ENCODE measurements around the gene SEPTIN10. TPM values are rescaled to one million over a fixed set of nuclear protein-coding genes. Genes with fewer than 3 reads are reported as not detected.

SEPTIN10 gene
- total and polyA plus RNA-seq, 2 experiments from 2014 or later: 52.3 to 85.1 TPM

DNA sequence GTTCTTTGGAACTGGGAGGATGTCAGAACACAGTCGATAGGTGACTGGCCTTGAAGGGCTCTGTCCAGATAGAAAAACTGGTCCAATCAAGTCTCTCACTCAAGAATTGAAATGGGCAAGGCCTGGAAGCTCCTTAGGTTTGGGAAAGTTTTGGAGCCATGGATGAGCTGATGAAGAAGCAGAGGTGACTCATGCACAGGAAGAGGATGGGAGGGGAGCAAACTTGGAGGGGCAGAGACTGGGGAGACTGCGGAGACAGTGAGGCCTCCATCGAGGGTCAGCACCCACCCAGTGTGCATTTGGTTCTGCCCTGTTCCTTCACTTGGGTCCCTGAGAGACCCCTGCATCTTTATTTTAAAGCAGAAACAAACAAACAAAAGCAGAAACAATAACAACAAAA, 41.5 kb upstream of the SEPTIN10 start:
- ATAC-seq: no peak
- TF ChIP-seq ZNF462 (CRISPR knock-in tag; IDR thresholded peaks at IDR 0.05) (no peak), NANOG (IDR thresholded peaks at IDR 0.05; ENCODE audit: borderline replicate concordance) (no peak), EZH2 (IDR thresholded peaks at IDR 0.05; ENCODE audit: low read depth, unreplicated experiment) (no peak), POLR2AphosphoS5 (IDR thresholded peaks at IDR 0.05; ENCODE audit: low read depth) (no peak), CTCF (conservative IDR thresholded peaks at IDR 0.05; ENCODE audit: low read depth in 2 of 2) (no peak), ZNF331 (CRISPR knock-in tag; IDR thresholded peaks at IDR 0.05; ENCODE audit: low read depth) (no peak), CREB1 (CRISPR knock-in tag; IDR thresholded peaks at IDR 0.05; ENCODE audit: low read depth) (no peak), EZH2phosphoT487 (IDR thresholded peaks at IDR 0.05; ENCODE audit: unreplicated experiment) (no peak), STAT1 (IDR thresholded peaks at IDR 0.05; ENCODE audit: unreplicated experiment) (no peak), ZNF114 (CRISPR knock-in tag; IDR thresholded peaks at IDR 0.05) (no peak), JUNB (IDR thresholded peaks at IDR 0.05; ENCODE audit: unreplicated experiment) (no peak)
- TF ChIP-seq, protein P1, sequence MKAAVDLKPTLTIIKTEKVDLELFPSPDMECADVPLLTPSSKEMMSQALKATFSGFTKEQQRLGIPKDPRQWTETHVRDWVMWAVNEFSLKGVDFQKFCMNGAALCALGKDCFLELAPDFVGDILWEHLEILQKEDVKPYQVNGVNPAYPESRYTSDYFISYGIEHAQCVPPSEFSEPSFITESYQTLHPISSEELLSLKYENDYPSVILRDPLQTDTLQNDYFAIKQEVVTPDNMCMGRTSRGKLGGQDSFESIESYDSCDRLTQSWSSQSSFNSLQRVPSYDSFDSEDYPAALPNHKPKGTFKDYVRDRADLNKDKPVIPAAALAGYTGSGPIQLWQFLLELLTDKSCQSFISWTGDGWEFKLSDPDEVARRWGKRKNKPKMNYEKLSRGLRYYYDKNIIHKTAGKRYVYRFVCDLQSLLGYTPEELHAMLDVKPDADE (IDR thresholded peaks at IDR 0.05): no peak
- TF ChIP-seq, protein P2, sequence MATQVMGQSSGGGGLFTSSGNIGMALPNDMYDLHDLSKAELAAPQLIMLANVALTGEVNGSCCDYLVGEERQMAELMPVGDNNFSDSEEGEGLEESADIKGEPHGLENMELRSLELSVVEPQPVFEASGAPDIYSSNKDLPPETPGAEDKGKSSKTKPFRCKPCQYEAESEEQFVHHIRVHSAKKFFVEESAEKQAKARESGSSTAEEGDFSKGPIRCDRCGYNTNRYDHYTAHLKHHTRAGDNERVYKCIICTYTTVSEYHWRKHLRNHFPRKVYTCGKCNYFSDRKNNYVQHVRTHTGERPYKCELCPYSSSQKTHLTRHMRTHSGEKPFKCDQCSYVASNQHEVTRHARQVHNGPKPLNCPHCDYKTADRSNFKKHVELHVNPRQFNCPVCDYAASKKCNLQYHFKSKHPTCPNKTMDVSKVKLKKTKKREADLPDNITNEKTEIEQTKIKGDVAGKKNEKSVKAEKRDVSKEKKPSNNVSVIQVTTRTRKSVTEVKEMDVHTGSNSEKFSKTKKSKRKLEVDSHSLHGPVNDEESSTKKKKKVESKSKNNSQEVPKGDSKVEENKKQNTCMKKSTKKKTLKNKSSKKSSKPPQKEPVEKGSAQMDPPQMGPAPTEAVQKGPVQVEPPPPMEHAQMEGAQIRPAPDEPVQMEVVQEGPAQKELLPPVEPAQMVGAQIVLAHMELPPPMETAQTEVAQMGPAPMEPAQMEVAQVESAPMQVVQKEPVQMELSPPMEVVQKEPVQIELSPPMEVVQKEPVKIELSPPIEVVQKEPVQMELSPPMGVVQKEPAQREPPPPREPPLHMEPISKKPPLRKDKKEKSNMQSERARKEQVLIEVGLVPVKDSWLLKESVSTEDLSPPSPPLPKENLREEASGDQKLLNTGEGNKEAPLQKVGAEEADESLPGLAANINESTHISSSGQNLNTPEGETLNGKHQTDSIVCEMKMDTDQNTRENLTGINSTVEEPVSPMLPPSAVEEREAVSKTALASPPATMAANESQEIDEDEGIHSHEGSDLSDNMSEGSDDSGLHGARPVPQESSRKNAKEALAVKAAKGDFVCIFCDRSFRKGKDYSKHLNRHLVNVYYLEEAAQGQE (IDR thresholded peaks at IDR 0.05; ENCODE audit: unreplicated experiment): no peak
- Histone ChIP-seq H4K20me1 (replicated peaks; ENCODE audit: insufficient read depth) (no peaks in the 10 kb centered on the region), H3K36me3 (ENCODE audit: insufficient read depth) (no peaks in the 10 kb centered on the region), H2AFZ (no peak overlapping the region; the same call in 1 of the 2 replicates), H3K27ac (ENCODE audit: low read depth) (no peak overlapping the region), H3K79me2 (replicated peaks; ENCODE audit: insufficient read depth) (no peaks in the 10 kb centered on the region), H3K4me3 (no peak overlapping the region), H3F3A (replicated peaks; ENCODE audit: low read depth) (no peaks in the 10 kb centered on the region), H3K4me2 (no peak overlapping the region), H3K9me2 (ENCODE audit: insufficient read depth) (no peaks in the 10 kb centered on the region; the same call in 1 of the 2 replicates), H3K27me3 (ENCODE audit: insufficient read depth) (no peaks in the 10 kb centered on the region), H3K4me1 (ENCODE audit: insufficient read depth) (peaks cover 7% of the 10 kb centered on the region; the same call in 1 of the 2 replicates)
- DNase-seq (ENCODE audit: low spot score): no peak
- Mint-ChIP-seq H3K36me3 (ENCODE audit: low read depth) (no peaks in the 10 kb centered on the region), H3K4me1 (peaks cover 8% of the 10 kb centered on the region), H3K27ac (no peak overlapping the region), H3K4me3 (no peak overlapping the region), H3K9me3 (no peaks in the 10 kb centered on the region; the same call in 2 of the 3 replicates), H3K27me3 (ENCODE audit: insufficient read depth, low read depth, poor library complexity) (peaks cover 2% of the 10 kb centered on the region)
